IMR-90 (cell line): ENCODE results near the gene UBL4A. TPM values are rescaled to one million over a fixed set of nuclear protein-coding genes. Genes with fewer than 3 reads are reported as not detected.

Experiments used
- ATAC-seq: fragments of 200-7000 bp; cut with Tn5 transposase; 2 replicates; pipeline ENCODE4 v1.9.1; 2020; ENCODE audit warnings: low read depth, mild to moderate bottlenecking, moderate library complexity
- BruUV-seq: library from RNA; stranded (reverse); fragments of 400-500 nt; replicated peaks from 2 replicates; lab custom pipeline; 2021; lab: Mats Ljungman, UMichigan
- CTCF ChIA-PET: fragments of 300-600 bp; formaldehyde crosslinking; extraction: SDS; loops from one replicate; lab custom pipeline; 2021; ENCODE audit warnings: antibody characterized with exemption; lab: Yijun Ruan, JAX
- POLR2A ChIA-PET: fragments of 300-600 bp; sonication (Branson Sonifier 250); formaldehyde crosslinking; loops from one replicate; lab custom pipeline; 2022; ENCODE audit warnings: antibody characterized with exemption; ENCODE audit not compliant: unreplicated experiment; lab: Charles Lee
- DNase-seq: peaks from one replicate; pipeline ENCODE4 v3.0.0; 2013
- H2AFZ ChIP-seq: replicated peaks from 2 replicates; pipeline ENCODE3; 2013; ENCODE audit warnings: low read length, mild to moderate bottlenecking; ENCODE audit not compliant: poor library complexity
- H2AK5ac ChIP-seq: 2 replicates; pipeline ENCODE4 v1.6.1; 2013; ENCODE audit warnings: low read depth, low read length, inconsistent platforms
- H2AK9ac ChIP-seq: replicated peaks from 2 replicates; pipeline ENCODE3; 2013; ENCODE audit warnings: mild to moderate bottlenecking, low read depth, low read length, moderate library complexity; ENCODE audit not compliant: poor library complexity
- H2BK120ac ChIP-seq: 2 replicates; pipeline ENCODE4 v1.6.1; 2013; ENCODE audit warnings: low read depth, low read length, inconsistent platforms
- H2BK15ac ChIP-seq: 3 replicates; pipeline ENCODE4 v1.6.1; 2013; ENCODE audit warnings: low read depth, low read length, inconsistent platforms
- H2BK20ac ChIP-seq: 2 replicates; pipeline ENCODE4 v1.6.1; 2013; ENCODE audit warnings: low read depth, mild to moderate bottlenecking, inconsistent platforms, low read length, moderate library complexity
- H2BK5ac ChIP-seq: 2 replicates; pipeline ENCODE4 v1.6.1; 2013; ENCODE audit warnings: mild to moderate bottlenecking, low read depth, low read length, inconsistent platforms; ENCODE audit not compliant: poor library complexity, severe bottlenecking
- H3K14ac ChIP-seq: replicated peaks from 2 replicates; pipeline ENCODE4 v1.6.1; 2013; ENCODE audit warnings: low read depth, low read length, inconsistent platforms
- H3K18ac ChIP-seq: 2 replicates; pipeline ENCODE4 v1.6.1; 2013; ENCODE audit warnings: low read depth, low read length, control low read depth
- H3K23ac ChIP-seq: 2 replicates; pipeline ENCODE4 v1.6.1; 2013; ENCODE audit warnings: low read depth, low read length, inconsistent platforms
- H3K27ac ChIP-seq: 2 replicates; pipeline ENCODE4 v1.5.1; 2013; ENCODE audit warnings: mild to moderate bottlenecking, control low read depth, low read length; ENCODE audit not compliant: insufficient read depth
- H3K27me3 ChIP-seq: 2 replicates; pipeline ENCODE4 v1.6.1; 2013; ENCODE audit warnings: low read length; ENCODE audit not compliant: control insufficient read depth, insufficient read depth
- H3K36me3 ChIP-seq: 2 replicates; pipeline ENCODE4 v1.6.1; 2013; ENCODE audit warnings: low read length, mixed read lengths; ENCODE audit not compliant: control insufficient read depth, insufficient read depth
- H3K4ac ChIP-seq: 2 replicates; pipeline ENCODE4 v1.6.1; 2013; ENCODE audit warnings: low read depth, low read length, inconsistent platforms
- H3K4me1 ChIP-seq: 2 replicates; pipeline ENCODE4 v1.6.1; 2013; ENCODE audit warnings: low read length, mixed read lengths; ENCODE audit not compliant: control insufficient read depth, insufficient read depth
- H3K4me2 ChIP-seq: 2 replicates; pipeline ENCODE4 v1.6.1; 2013; ENCODE audit warnings: low read depth, mild to moderate bottlenecking, control low read depth, low read length, moderate library complexity
- H3K4me3 ChIP-seq: 2 replicates; pipeline ENCODE4 v1.5.1; 2013; ENCODE audit warnings: low read depth, mild to moderate bottlenecking, control low read depth, low read length, moderate library complexity; ENCODE audit not compliant: insufficient read depth
- H3K56ac ChIP-seq: 2 replicates; pipeline ENCODE4 v1.6.1; 2013; ENCODE audit warnings: low read length, inconsistent platforms; ENCODE audit not compliant: insufficient read depth; ENCODE audit errors: extremely low read depth
- H3K79me1 ChIP-seq, 2 experiments: 2 replicates each; pipeline ENCODE4 v1.6.1; 2013; ENCODE audit warnings: low read length in 2 of 2, inconsistent platforms in 1 of 2, low read depth in 1 of 2
- H3K9ac ChIP-seq: 2 replicates; pipeline ENCODE4 v1.6.1; 2013; ENCODE audit warnings: low read depth, low read length, control low read depth
- H3K9me1 ChIP-seq: 2 replicates; pipeline ENCODE4 v1.6.1; 2013; ENCODE audit warnings: low read length, inconsistent platforms; ENCODE audit not compliant: insufficient read depth
- H3K9me3 ChIP-seq: 2 replicates; pipeline ENCODE4 v1.6.1; 2013; ENCODE audit warnings: low read length; ENCODE audit not compliant: control insufficient read depth, insufficient read depth
- H4K20me1 ChIP-seq: 2 replicates; pipeline ENCODE4 v1.6.1; 2013; ENCODE audit warnings: low read length, inconsistent platforms; ENCODE audit not compliant: insufficient read depth
- H4K5ac ChIP-seq: 2 replicates; pipeline ENCODE4 v1.6.1; 2013; ENCODE audit warnings: mild to moderate bottlenecking, low read depth, low read length, control low read depth
- H4K8ac ChIP-seq, 2 experiments: 2 replicates each; pipeline ENCODE4 v1.6.1; 2013; ENCODE audit warnings: low read depth in 2 of 2, low read length in 2 of 2, control low read depth in 1 of 2, inconsistent platforms in 1 of 2
- H4K91ac ChIP-seq: 2 replicates; pipeline ENCODE4 v1.6.1; 2013; ENCODE audit warnings: low read depth, low read length, inconsistent platforms; ENCODE audit not compliant: insufficient read depth
- BHLHE40 ChIP-seq: fragments of 150-350 bp; IDR thresholded peaks from 2 replicates; pipeline ENCODE4 v1.6.1; 2016; ENCODE audit warnings: mild to moderate bottlenecking, low read depth, low read length
- CHD1 ChIP-seq: IDR thresholded peaks from 2 replicates; pipeline ENCODE4 v1.6.1; 2012; ENCODE audit warnings: low read depth, low read length, improper control_type of control experiment
- CTCF ChIP-seq: conservative IDR thresholded peaks from 2 replicates; pipeline ENCODE4 v1.5.1; 2012; ENCODE audit warnings: mild to moderate bottlenecking, low read depth, low read length, improper control_type of control experiment
- MAZ ChIP-seq: IDR thresholded peaks from 2 replicates; pipeline ENCODE4 v1.6.1; 2012; ENCODE audit warnings: low read depth, mild to moderate bottlenecking, low read length, improper control_type of control experiment, moderate library complexity, borderline replicate concordance
- RAD21 ChIP-seq: IDR thresholded peaks from 2 replicates; pipeline ENCODE4 v1.6.1; 2012; ENCODE audit warnings: low read length, improper control_type of control experiment
- RCOR1 ChIP-seq: IDR thresholded peaks from 2 replicates; pipeline ENCODE4 v1.6.1; 2012; ENCODE audit warnings: mild to moderate bottlenecking, low read length, improper control_type of control experiment; ENCODE audit not compliant: insufficient replicate concordance
- WGBS, 2 experiments: methylation state at CpG; one replicate each; pipeline versions ENCODE4 v1.1.5 to v1.1.7; 2013; ENCODE audit warnings: missing lambda C conversion rate in 2 of 2; ENCODE audit not compliant: insufficient read length in 1 of 2; ENCODE audit errors: extremely low coverage in 2 of 2; 5-methylcytosine and 5-hydroxymethylcytosine counted together
- dilution Hi-C: fragments of 300-500 bp; cut with HindIII; formaldehyde crosslinking; loops from one replicate; pipeline ENCODE4 v1.14.3; 2018; ENCODE audit warnings: low sequenced_read_pairs; ENCODE audit not compliant: unreplicated experiment
- in situ Hi-C: fragments of 300-500 bp; cut with MboI; formaldehyde crosslinking; loops from 3 replicates; pipeline ENCODE4 v1.14.3; 2019; ENCODE audit warnings: low sequenced_read_pairs, inconsistent platforms, mixed read lengths
- intact Hi-C: fragments of 100-400 bp; cut with micrococcal nuclease; formaldehyde crosslinking; loops from 2 replicates; pipeline ENCODE4 v1.10.0; 2022
- polyA plus RNA-seq, 3 experiments: library from polyadenylated mRNA; depleted of rRNA; stranded (reverse); fragments of >200 nt; gene quantifications; 2 replicates each; pipeline ENCODE4 v1.2.3, GENCODE V29; 2012; ENCODE audit warnings: low replicate concordance in 1 of 3
- total RNA-seq: library from RNA; depleted of rRNA; stranded (reverse); fragments of >200 nt; gene quantifications from 2 replicates; pipeline ENCODE4 v1.2.3, GENCODE V29; 2012

Gene UBL4A
- total and polyA plus RNA-seq, 2 of the 4 experiments (the other 2 are of a cell fraction) = 24.6 to 28.3 TPM

GRCh38 chrX:154532690-154533089, 46.3 kb upstream of the UBL4A start (continued):
- no peak for TF ChIP-seq CHD1
- no peak for TF ChIP-seq MAZ
- TF ChIP-seq RCOR1 = no peak
- no peak for TF ChIP-seq RAD21

- Histone ChIP-seq H3K27ac (peak overlapping the region; percentile 31; the same call in 1 of the 2 replicates), H4K91ac (no peak overlapping the region), H2BK120ac (no peak overlapping the region), H3K23ac (no peak overlapping the region), H3K9me1 (0 out of 2 replicates have a peak, but pooled peaks cover 2% of the 10 kb centered on the region), H3K27me3 (no peaks in the 10 kb centered on the region), H2BK20ac (no peak overlapping the region), H3K79me1 (peaks cover 0 to 14% of the 10 kb centered on the region in 2 experiments; a peak in 2 of 4 replicates), H4K5ac (no peak overlapping the region), H3K4me2 (no peak overlapping the region), H3K9me3 (no peaks in the 10 kb centered on the region), H4K20me1 (peaks cover 12% of the 10 kb centered on the region), H3K36me3 (peaks cover 49% of the 10 kb centered on the region), H3K56ac (no peak overlapping the region), H3K14ac (no peak overlapping the region), H3K18ac (no peak overlapping the region), H3K4me3 (no peak overlapping the region), H2AK5ac (no peak overlapping the region), H2AFZ (no peak overlapping the region), H2AK9ac (no peak overlapping the region), H2BK5ac (no peak overlapping the region), H3K9ac (no peak overlapping the region), H3K4me1 (peaks cover 13% of the 10 kb centered on the region), H3K4ac (peak overlapping the region; percentile 51; the same call in 1 of the 2 replicates), H2BK15ac (no peak overlapping the region), H4K8ac (no peak overlapping the region)
- intact Hi-C loops = loop anchor here (5.0 kb wide), 2 partner anchors 119 to 159 kb away; partner anchors contain the start of genes FLNA and TAFAZZIN
- 60% methylated on average over 1 of the region's 16 CpGs; no CpG with 5 or more reads in 1 of the 2 experiments for WGBS, 2 experiments
- TF ChIP-seq BHLHE40 (no peak), MAZ (peak; percentile 12; the same call in 1 of the 2 replicates), CTCF (no peak)
- no TSS peak for BruUV-seq
- dilution Hi-C loops = no loop called here
- ChIA-PET POLR2A (interaction anchor here (1.0 kb wide), 1 partner anchor 132 kb away, joined by 3 read pairs; no protein-coding TSS in a partner anchor), CTCF (no interaction called here)
- peak; percentile 56 for DNase-seq
- in situ Hi-C loops = loop anchor here (25.0 kb wide), 1 partner anchor 1569 kb away; no protein-coding TSS in a partner anchor
- peak; percentile 55 for ATAC-seq
These were observed 45.2 kb upstream of the UBL4A start for GRCh38 chrX:154531626-154532025.
